Pulmonary artery endothelial cell (primary cell): ENCODE measurements around the gene BLOC1S5. TPM values are rescaled to one million over a fixed set of nuclear protein-coding genes. Genes with fewer than 3 reads are reported as not detected.
A peak's percentile ranks its signal among the peaks of the same experiment; 100 is the strongest.

Experiments used
- DNase-seq: peaks from one replicate; pipeline ENCODE4 v3.0.0-alpha.2; 2011; ENCODE audit warnings: low read depth, low spot score
- total RNA-seq: library from RNA; depleted of rRNA; stranded (reverse); fragments of >200 nt; gene quantifications from 2 replicates; pipeline ENCODE4 v1.2.3, GENCODE V29; 2014

The BLOC1S5 gene
- total RNA-seq, result 20.2 and 22.8 TPM in 2 replicates

DNA sequence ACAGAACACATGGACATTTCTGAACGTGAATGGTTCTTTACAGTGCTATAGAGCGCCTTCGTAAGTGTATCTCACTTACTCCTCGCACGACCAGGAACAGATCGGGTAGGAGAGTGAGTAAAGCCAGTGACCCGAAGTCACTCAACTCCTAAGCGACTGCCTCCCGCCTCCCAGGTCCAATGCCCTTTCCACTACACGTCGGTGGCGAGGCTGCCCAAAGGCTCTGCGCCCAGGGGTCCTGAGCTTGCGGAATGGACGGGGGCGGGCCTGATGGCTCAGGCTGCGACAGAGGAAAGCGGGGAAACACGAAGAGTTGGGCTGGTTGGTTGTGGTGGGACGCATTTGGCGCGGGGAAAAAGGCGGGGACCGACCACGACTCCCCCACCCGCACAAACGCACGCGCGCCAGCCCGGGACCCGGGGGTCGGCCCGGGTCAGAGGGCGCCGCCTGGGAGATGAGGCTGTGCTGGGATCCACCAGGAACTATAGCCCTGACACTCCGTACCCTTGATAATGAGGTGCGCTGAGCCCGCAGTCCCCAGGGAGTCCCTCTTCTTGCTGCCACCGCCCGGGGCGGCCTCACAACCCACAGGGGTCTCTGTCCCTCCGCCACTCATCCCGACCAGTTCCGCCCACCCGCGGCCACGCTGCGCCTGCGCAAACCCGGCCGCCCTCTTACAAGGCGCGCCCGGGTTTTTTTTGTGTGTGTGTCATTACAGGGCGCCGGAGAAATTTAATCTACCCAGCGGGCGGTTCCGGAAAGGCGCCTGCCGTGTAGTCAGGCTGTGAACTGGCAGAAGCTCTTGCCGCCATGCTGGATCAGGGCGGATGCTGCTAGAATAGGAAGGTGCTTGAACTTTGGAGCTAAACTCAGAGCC, at the start of gene BLOC1S5:
BLOC1S5 (minus strand) TSS at position 629 of the 877 bp plus-strand sequence; CDS start at position 616, 13 bp downstream.
- peak; percentile 90 for DNase-seq

DNA sequence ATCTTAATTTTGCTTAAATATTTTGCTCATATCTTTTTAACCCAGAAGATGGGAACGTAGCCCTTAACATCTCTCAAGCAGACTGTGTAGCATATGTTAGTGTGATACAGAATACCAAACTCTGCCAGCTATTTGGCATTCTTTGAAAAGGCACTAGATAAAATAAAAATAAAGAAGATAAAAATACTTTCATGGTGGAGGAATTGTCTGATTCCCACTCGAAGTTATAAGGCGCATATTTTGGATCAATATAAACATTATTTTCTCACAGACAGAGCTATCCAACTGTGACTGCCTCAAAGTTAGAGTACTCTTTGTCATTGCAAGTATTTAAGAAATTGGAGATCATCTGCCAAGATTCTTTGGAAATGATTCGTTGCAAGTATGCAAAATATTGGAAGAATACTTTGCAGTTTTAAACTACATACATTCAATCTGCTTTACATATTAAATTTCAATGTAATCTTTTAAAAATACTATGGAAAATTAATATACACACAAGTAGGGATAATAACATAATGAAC, 49.0 kb upstream of the BLOC1S5 start:
- no peak for DNase-seq

DNA sequence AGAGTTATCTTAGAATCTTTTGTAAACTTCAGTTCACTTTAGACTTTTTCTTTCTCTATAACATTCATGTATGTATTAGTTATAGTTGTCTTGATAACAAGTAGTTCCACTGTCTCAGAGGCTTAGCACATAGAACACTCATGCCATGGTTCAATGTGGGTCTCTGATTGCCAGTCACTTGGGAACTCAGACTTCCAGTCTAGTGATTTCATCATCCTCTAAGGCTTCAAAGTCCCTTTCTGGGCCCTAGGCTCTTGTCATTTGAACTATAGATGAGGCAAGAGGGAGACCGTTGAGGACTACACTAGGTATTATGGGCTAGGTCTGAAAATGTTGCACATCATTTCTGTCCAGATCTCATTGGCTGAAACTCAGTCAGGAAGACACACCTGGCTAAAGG, 46.5 kb upstream of the BLOC1S5 start:
- DNase-seq, result no peak

DNA sequence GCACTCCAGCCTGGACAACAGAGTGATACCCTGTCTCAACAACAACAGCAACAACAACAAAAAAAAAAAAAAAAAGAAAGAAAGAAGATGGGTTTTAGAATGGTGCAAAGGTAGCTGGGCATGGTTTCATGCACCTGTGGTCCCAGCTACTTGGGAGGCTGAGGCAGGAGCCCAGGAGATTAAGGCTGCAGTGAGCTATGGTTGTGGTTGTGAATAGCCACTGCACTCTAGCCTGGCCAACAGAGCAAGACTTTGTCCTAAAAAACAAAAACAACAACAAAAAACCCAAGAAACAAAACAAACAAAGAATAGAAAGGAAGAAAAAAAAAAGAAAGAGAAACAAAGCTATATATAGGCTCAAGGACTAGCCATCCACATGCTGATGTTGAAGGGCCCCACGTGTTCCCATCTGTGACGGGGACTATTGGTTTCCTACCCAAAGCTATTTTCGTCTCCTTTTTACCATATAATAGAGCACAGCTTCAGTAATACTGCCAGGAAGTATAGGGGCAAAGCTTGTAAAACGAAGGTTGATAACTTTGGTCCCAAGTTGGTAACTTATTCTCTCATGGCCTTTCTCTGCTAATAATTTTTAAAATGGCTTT, 46.0 kb upstream of the BLOC1S5 start:
- no peak for DNase-seq

GRCh38 chr6:8108759-8109539, 44.8 kb upstream of the BLOC1S5 start:
- DNase-seq, result no peak

DNA sequence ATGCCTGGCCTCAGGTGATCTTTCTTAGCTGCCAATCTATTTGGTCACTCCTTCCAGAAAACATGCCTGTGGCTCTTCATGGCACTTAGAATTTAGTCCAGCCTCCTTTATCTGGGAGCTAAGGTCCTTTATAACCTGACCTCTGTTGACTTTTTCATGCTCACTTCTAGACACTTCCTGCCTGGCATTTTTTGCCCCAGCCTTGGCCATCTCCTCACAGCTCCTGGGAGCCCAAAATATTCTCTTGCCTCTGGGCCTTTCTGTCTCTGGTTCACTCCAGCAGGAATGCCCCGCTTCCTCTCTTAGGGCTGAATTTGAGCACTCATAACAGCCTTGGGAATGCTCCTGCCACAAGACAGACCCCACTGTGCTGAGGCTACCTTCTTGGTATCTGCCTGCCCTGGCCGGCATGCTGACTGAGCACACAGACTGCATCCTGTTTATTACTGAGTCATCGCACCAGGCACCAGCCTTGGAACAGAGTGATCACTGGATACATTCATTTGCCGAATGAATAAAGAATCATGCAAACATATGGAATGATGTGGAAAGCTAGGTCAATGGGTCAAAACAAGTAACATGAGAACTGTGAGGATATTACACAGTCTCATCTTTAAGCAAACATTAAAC, 44.0 kb upstream of the BLOC1S5 start:
- DNase-seq, result peak; percentile 87

- DNase-seq, result no peak
Measured at GRCh38 chr6:8105791-8106190, 41.6 kb upstream of the BLOC1S5 start.

DNA sequence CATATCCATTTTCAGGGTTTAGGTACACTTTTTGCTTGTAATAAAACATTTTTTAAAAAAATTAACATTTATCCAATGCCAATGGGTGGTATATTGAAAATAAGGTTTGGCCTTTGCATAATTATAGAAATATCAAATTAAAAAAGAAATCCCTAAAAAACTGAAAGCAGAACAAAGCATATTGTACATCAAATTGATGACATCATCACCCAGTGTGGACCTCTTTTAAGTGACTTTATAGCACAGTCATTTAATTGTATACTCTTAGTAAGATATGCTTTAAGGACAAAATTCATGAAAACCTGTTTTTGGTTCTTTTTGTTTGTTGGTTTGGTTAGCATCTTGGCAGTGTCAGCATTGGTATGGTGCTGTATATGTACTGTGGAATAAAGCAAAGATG, 39.5 kb upstream of the BLOC1S5 start:
- no peak for DNase-seq

GRCh38 chr6:8102122-8102958, 38.2 kb upstream of the BLOC1S5 start, which contains the start of gene EEF1E1:
Gene EEF1E1 (minus strand): TSS chr6:8102548. CDS start chr6:8102521, 27 bp downstream.
- peak; percentile 79 for DNase-seq

GRCh38 chr6:8100159-8100854, 36.1 kb upstream of the BLOC1S5 start:
- no peak for DNase-seq

GRCh38 chr6:8090650-8091049, 26.5 kb upstream of the BLOC1S5 start:
- DNase-seq, result no peak

GRCh38 chr6:8088886-8089285, 24.7 kb upstream of the BLOC1S5 start:
- no peak for DNase-seq

DNA sequence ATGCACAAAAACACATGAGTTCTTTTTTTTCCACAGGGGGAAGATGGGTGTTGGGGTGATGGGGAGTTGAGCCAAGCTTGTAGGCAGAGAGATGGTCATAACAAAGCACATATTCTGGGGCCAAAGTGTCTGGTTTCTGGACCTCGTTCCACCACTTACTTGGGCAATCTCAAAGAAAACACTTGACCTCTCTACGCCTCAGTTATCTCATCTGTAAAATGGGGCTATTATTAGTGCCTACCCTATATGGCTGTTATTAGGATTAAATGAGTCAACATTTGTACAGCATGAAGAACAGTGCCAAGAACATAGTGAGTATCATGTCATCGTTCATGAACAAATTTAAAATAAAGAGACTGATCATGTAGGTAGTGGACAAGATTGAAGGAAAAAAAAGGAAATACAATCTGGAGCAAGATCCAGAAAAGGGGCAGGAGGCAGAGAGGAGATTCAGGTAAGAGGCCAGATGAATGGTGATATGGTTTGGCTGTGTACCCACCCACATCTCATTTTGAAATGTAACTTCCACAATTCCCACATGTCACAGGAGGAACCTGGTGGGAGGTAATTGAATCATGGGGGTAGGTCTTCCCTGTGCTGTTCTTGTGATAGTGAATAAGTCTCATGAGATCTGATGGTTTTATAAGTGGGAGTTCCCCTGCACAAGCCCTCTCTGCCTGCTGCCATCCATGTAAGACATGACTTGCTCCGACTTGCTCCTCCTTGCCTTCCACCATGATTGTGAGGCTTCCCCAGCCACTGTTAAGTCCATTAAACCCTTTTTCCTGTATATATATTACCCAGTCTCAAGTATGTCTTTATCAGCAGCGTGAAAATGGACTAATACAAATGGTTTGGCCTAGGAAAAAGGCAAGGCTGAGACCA, 23.9 kb upstream of the BLOC1S5 start:
- DNase-seq, result no peak

- DNase-seq, result no peak
Measured at GRCh38 chr6:8086755-8087306, 22.6 kb upstream of the BLOC1S5 start.

- peak; percentile 74 for DNase-seq
Measured at GRCh38 chr6:8085053-8085511, 20.9 kb upstream of the BLOC1S5 start.

- no peak for DNase-seq
Measured at GRCh38 chr6:8084586-8084985, 20.4 kb upstream of the BLOC1S5 start.

DNA sequence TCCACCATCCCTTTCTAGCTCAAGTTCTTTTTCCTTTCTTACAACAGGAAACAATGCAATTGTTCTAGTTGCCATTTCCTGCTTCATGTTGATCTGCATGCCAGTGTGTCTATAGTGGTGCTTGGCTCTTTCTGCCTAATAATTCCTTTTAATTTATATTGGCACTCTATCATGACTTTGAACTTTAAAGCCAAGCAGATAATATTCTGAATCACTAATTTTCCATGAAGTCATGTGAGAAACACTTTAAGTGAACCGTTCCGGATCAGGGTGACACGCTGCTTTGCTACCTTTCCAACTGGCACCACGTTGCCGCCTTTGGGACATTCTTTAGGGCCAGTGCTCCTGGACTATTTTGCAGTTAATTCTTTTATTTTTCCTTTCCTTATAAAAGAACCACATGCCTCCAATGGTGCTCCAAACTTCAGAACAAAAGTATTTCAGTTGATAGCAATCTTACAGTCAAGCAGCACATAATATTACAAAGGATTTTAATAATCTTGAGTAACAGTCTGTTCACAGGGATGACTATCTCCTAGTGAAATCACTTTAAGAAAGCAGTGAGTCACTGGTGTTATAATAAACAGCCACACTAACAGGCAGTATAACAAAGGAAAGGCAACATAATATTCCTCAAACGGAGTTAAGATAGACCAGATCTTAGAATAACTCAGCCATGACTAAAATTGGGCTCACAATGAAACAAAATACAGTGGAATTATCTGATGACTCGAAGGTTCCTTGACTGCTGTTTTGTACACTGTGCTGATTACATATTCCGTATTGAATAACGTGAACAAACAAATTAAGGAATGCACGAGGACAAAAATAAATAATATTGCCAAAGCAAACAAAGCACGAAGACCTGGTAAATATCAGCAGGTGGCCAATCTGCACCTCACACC, 19.0 kb upstream of the BLOC1S5 start:
- peak; percentile 81 for DNase-seq
